GM12878 (cell line): ENCODE data around the gene PRR5L. TPM values are rescaled to one million over a fixed set of nuclear protein-coding genes. Genes with fewer than 3 reads are reported as not detected.

ENCODE experiments used
- ATAC-seq: fragments of 200-7000 bp; cut with Tn5 transposase; 3 replicates; pipeline ENCODE4 v1.9.1; 2020; ENCODE audit warnings: mild to moderate bottlenecking, moderate library complexity
- BruUV-seq: library from RNA; stranded (reverse); fragments of 400-500 nt; replicated peaks from 2 replicates; lab custom pipeline; 2021; lab: Mats Ljungman, UMichigan
- CTCF ChIA-PET: fragments of 300-600 bp; sonication (Branson Sonifier 250); formaldehyde crosslinking; extraction: SDS; loops from one replicate; lab custom pipeline; 2021; ENCODE audit warnings: inconsistent platforms; lab: Yijun Ruan, JAX
- POLR2A ChIA-PET: fragments of 350-600 bp; formaldehyde crosslinking; extraction: SDS; loops from one replicate; lab custom pipeline; 2021; ENCODE audit warnings: inconsistent platforms; lab: Charles Lee
- RAD21 ChIA-PET: fragments of 300-600 bp; sonication (Branson Sonifier 250); formaldehyde crosslinking; loops from one replicate; lab custom pipeline; 2023; ENCODE audit warnings: antibody characterized with exemption; ENCODE audit not compliant: unreplicated experiment; lab: Charles Lee
- SMC1A ChIA-PET: fragments of 300-600 bp; sonication (Branson Sonifier 250); formaldehyde crosslinking; loops from one replicate; lab custom pipeline; 2023; ENCODE audit not compliant: unreplicated experiment, uncharacterized antibody; lab: Charles Lee
- DNase-seq: peaks from one replicate; pipeline ENCODE4 v3.0.0-alpha.2; 2011; ENCODE audit warnings: low read depth, low spot score
- FAIRE-seq: peaks from 3 replicates; lab custom pipeline; 2011; peaks lifted over from hg19 to GRCh38; lab: Jason Lieb, UNC
- H2AFZ ChIP-seq: 2 replicates; pipeline ENCODE4 v1.6.0; 2011; ENCODE audit warnings: low read depth, low read length, control low read depth; ENCODE audit not compliant: control insufficient read depth
- H3K27ac ChIP-seq: 2 replicates; pipeline ENCODE4 v1.5.1; 2011; ENCODE audit warnings: control low read depth; ENCODE audit not compliant: control insufficient read depth, insufficient read depth
- H3K27me3 ChIP-seq, 2 experiments: replicated peaks in 1 of 2; 2 replicates each; pipeline versions ENCODE4 v1.6.0 to v1.6.1; 2011; ENCODE audit warnings: low read length in 1 of 2; ENCODE audit not compliant: control insufficient read depth in 2 of 2, insufficient read depth in 2 of 2
- H3K36me3 ChIP-seq, 2 experiments: 2 replicates each; pipeline ENCODE4 v1.5.1; 2011; ENCODE audit warnings: low read length in 1 of 2; ENCODE audit not compliant: control insufficient read depth in 2 of 2, insufficient read depth in 2 of 2
- H3K4me1 ChIP-seq: 2 replicates; pipeline ENCODE4 v1.6.1; 2011; ENCODE audit warnings: mild to moderate bottlenecking, low read length, moderate library complexity, mixed read lengths; ENCODE audit not compliant: control insufficient read depth, insufficient read depth
- H3K4me2 ChIP-seq: 2 replicates; pipeline ENCODE4 v1.6.0; 2011; ENCODE audit warnings: control low read depth; ENCODE audit not compliant: control insufficient read depth, insufficient read depth
- H3K4me3 ChIP-seq: fragments of 200-600 bp; sonication (generic); 2 replicates; pipeline ENCODE4 v1.5.1; 2016
- H3K79me2 ChIP-seq: 2 replicates; pipeline ENCODE4 v1.6.0; 2011; ENCODE audit warnings: low read length; ENCODE audit not compliant: control insufficient read depth, insufficient read depth
- H3K9ac ChIP-seq: 2 replicates; pipeline ENCODE4 v1.8.0; 2011; ENCODE audit warnings: low read length, control low read depth, mixed read lengths; ENCODE audit not compliant: control insufficient read depth, insufficient read depth
- H3K9me3 ChIP-seq: replicated peaks from 3 replicates; pipeline ENCODE4 v1.5.1; 2011; ENCODE audit warnings: mild to moderate bottlenecking, low read length; ENCODE audit not compliant: control insufficient read depth, insufficient read depth
- H4K20me1 ChIP-seq: 2 replicates; pipeline ENCODE4 v1.6.0; 2011; ENCODE audit not compliant: control insufficient read depth, insufficient read depth
- ATF7 ChIP-seq: fragments of 450-650 bp; IDR thresholded peaks from 2 replicates; pipeline ENCODE4 v1.6.1; 2016; ENCODE audit warnings: low read depth, mild to moderate bottlenecking
- CBFB ChIP-seq: IDR thresholded peaks from 2 replicates; pipeline ENCODE4 v1.6.1; 2016; ENCODE audit warnings: antibody characterized with exemption, low read depth
- JUND ChIP-seq: IDR thresholded peaks from 2 replicates; pipeline ENCODE4 v1.6.1; 2012; ENCODE audit warnings: low read depth, mild to moderate bottlenecking, low read length, improper control_type of control experiment, moderate library complexity
- KDM1A ChIP-seq: fragments of 200-600 bp; sonication (generic); IDR thresholded peaks from 2 replicates; pipeline ENCODE4 v1.6.1; 2016; ENCODE audit warnings: borderline replicate concordance
- NR2C1 ChIP-seq: fragments of 450-650 bp; IDR thresholded peaks from 2 replicates; pipeline ENCODE4 v1.6.1; 2017; ENCODE audit warnings: antibody characterized with exemption, mild to moderate bottlenecking, moderate library complexity
- NR2C2 ChIP-seq: IDR thresholded peaks from 2 replicates; pipeline ENCODE4 v1.6.1; 2011; ENCODE audit warnings: borderline replicate concordance, low read depth; ENCODE audit not compliant: control insufficient read depth, insufficient read length
- POLR2AphosphoS2 ChIP-seq: IDR thresholded peaks from 2 replicates; pipeline ENCODE4 v1.6.1; 2011; ENCODE audit warnings: low read depth, mild to moderate bottlenecking, low read length, improper control_type of control experiment, moderate library complexity
- POLR2AphosphoS5 ChIP-seq: IDR thresholded peaks from 2 replicates; pipeline ENCODE4 v1.6.1; 2011; ENCODE audit warnings: mild to moderate bottlenecking, low read length, inconsistent platforms
- RELA ChIP-seq: fragments of 450-650 bp; IDR thresholded peaks from 2 replicates; pipeline ENCODE4 v1.8.0; 2014; ENCODE audit warnings: borderline replicate concordance; ENCODE audit not compliant: partially characterized antibody
- TCF3 ChIP-seq: IDR thresholded peaks from 2 replicates; pipeline ENCODE4 v1.6.1; 2012; ENCODE audit warnings: low read depth, mild to moderate bottlenecking, low read length, borderline replicate concordance; ENCODE audit not compliant: insufficient read depth
- WGBS: methylation state at CpG from one replicate; pipeline ENCODE4 v1.1.6; 2016; ENCODE audit warnings: low lambda C conversion rate; ENCODE audit not compliant: insufficient replicate concordance, insufficient coverage; ENCODE audit errors: missing lambda C conversion rate; 5-methylcytosine and 5-hydroxymethylcytosine counted together
- in situ Hi-C: fragments of 300-500 bp; cut with MboI; formaldehyde crosslinking; loops from 9 replicates; pipeline ENCODE4 v1.14.3; 2018; ENCODE audit warnings: mixed read lengths
- intact Hi-C: fragments of 100-400 bp; cut with micrococcal nuclease; formaldehyde crosslinking; loops from one replicate; pipeline ENCODE4 v1.14.2; 2022; ENCODE audit not compliant: unreplicated experiment
- polyA plus RNA-seq, 11 experiments: library from polyadenylated mRNA; depleted of rRNA in 4 of 11; unstranded in 6 of 11; stranded (reverse) in 5 of 11; fragments of >200 nt; fragmentation: Nextera tagmentation in 4 of 11; fragmentation: Illumina TruSeq in 1 of 11; extraction: Ambion mirVana in 4 of 11; extraction: Trizol in 1 of 11; gene quantifications; 1 replicate in 1 of 11; 2 replicates in 10 of 11; pipeline versions ENCODE4 v1.2.1 to v1.2.3, GENCODE V29; 2011 to 2016; ENCODE audit warnings: inconsistent platforms in 2 of 11, missing spikeins in 2 of 11, low read depth in 1 of 11
- total RNA-seq, 4 experiments: library from RNA; depleted of rRNA in 3 of 4; stranded (reverse); fragments of >200 nt in 3 of 4; fragmentation: Illumina TruSeq in 1 of 4; extraction: Trizol in 1 of 4; gene quantifications; 2 replicates each; pipeline versions ENCODE4 v1.2.1 to v1.2.3, GENCODE V29; 2013 to 2021
- TF ChIP-seq, protein P1 (sequence below): IDR thresholded peaks from 2 replicates; pipeline ENCODE4 v1.6.1; 2012; ENCODE audit warnings: low read length, inconsistent platforms
- TF ChIP-seq, protein P2 (sequence below): fragments of 450-650 bp; IDR thresholded peaks from 2 replicates; pipeline ENCODE4 v1.6.1; 2017; ENCODE audit warnings: mild to moderate bottlenecking
- TF ChIP-seq, protein P3 (sequence below): IDR thresholded peaks from 2 replicates; pipeline ENCODE4 v1.6.1; 2012; ENCODE audit warnings: low read depth, low read length, improper control_type of control experiment

PRR5L gene
- total and polyA plus RNA-seq, 10 of the 15 experiments (the other 5 are each of a cell fraction or from before 2014, with no cell fraction given) = 0.11 to 4.2 (median 0.67) TPM; not detected in 1

DNA sequence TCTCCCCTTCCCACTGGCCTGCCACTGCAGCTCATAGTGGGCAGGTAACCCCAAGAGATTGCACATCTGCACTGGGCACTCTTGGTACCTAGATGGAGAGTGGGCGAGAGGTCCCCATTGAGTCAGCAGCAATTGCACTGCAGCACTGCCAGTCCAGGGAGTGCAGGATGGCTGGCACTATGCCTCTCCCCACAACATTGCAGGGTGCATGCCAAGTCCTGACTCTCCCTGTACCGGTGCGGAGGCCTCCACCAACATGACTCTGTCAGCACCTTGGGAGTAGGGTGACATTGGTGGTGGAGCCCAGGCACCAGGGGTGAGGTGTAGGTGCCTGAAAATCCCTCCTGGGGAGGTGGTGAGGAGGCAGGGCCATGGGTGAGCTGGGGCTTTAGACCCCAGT lies 131.8 kb downstream of the PRR5L start:
- FAIRE-seq (no peak), DNase-seq (no peak), ATAC-seq (no peak)
- ChIA-PET RAD21 (no interaction called here), POLR2A (no interaction called here), CTCF (no interaction called here), SMC1A (interaction anchor here (1.8 kb wide), 1 partner anchor 8 kb away, joined by 5 read pairs; no protein-coding TSS in a partner anchor)
- H3K27me3 ChIP-seq = no peaks in the 10 kb centered on the region; a peak in 1 of 4 replicates
- BruUV-seq = no TSS peak
- in situ Hi-C loops = no loop called here
- H3K4me3 ChIP-seq = no peak overlapping the region
- 98% methylated on average over 3 of the region's 3 CpGs for WGBS
- H3K4me1 ChIP-seq = no peaks in the 10 kb centered on the region
- H4K20me1 ChIP-seq = no peaks in the 10 kb centered on the region
- H3K27ac ChIP-seq = no peak overlapping the region
- TF ChIP-seq ATF7 (no peak), KDM1A (no peak), CBFB (no peak), TCF3 (no peak), NR2C1 (no peak), RELA (no peak), POLR2AphosphoS2 (no peak), POLR2AphosphoS5 (no peak), NR2C2 (no peak), JUND (no peak)
- TF ChIP-seq, protein P1, sequence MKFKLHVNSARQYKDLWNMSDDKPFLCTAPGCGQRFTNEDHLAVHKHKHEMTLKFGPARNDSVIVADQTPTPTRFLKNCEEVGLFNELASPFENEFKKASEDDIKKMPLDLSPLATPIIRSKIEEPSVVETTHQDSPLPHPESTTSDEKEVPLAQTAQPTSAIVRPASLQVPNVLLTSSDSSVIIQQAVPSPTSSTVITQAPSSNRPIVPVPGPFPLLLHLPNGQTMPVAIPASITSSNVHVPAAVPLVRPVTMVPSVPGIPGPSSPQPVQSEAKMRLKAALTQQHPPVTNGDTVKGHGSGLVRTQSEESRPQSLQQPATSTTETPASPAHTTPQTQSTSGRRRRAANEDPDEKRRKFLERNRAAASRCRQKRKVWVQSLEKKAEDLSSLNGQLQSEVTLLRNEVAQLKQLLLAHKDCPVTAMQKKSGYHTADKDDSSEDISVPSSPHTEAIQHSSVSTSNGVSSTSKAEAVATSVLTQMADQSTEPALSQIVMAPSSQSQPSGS = no peak
- TF ChIP-seq, protein P2, sequence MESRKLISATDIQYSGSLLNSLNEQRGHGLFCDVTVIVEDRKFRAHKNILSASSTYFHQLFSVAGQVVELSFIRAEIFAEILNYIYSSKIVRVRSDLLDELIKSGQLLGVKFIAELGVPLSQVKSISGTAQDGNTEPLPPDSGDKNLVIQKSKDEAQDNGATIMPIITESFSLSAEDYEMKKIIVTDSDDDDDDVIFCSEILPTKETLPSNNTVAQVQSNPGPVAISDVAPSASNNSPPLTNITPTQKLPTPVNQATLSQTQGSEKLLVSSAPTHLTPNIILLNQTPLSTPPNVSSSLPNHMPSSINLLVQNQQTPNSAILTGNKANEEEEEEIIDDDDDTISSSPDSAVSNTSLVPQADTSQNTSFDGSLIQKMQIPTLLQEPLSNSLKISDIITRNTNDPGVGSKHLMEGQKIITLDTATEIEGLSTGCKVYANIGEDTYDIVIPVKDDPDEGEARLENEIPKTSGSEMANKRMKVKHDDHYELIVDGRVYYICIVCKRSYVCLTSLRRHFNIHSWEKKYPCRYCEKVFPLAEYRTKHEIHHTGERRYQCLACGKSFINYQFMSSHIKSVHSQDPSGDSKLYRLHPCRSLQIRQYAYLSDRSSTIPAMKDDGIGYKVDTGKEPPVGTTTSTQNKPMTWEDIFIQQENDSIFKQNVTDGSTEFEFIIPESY = no peak
- TF ChIP-seq, protein P3, sequence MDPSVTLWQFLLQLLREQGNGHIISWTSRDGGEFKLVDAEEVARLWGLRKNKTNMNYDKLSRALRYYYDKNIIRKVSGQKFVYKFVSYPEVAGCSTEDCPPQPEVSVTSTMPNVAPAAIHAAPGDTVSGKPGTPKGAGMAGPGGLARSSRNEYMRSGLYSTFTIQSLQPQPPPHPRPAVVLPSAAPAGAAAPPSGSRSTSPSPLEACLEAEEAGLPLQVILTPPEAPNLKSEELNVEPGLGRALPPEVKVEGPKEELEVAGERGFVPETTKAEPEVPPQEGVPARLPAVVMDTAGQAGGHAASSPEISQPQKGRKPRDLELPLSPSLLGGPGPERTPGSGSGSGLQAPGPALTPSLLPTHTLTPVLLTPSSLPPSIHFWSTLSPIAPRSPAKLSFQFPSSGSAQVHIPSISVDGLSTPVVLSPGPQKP = no peak
- no peaks in the 10 kb centered on the region for H3K36me3 ChIP-seq
- H3K79me2 ChIP-seq = no peaks in the 10 kb centered on the region
- H2AFZ ChIP-seq = no peak overlapping the region
- intact Hi-C loops = no loop called here
- no peak overlapping the region for H3K9ac ChIP-seq
- no peaks in the 10 kb centered on the region for H3K9me3 ChIP-seq
- H3K4me2 ChIP-seq = no peak overlapping the region
